GM19193 (cell line): ENCODE measurements around the gene TCERG1L.

Source experiments
- POLR2A ChIP-seq: IDR thresholded peaks from 4 replicates; pipeline ENCODE4 v1.6.1; 2011; ENCODE audit not compliant: insufficient read depth, insufficient read length; ENCODE audit errors: extremely low read depth

TCERG1L gene

GRCh38 chr10:131059881-131060280 lies 251.6 kb downstream of the TCERG1L start:
- TF ChIP-seq POLR2A: no peak

- no peak for TF ChIP-seq POLR2A
Measured at GRCh38 chr10:131058799-131059198, 252.7 kb downstream of the TCERG1L start.

GRCh38 chr10:131056781-131057180 lies 254.7 kb downstream of the TCERG1L start:
- TF ChIP-seq POLR2A: no peak

GRCh38 chr10:131056091-131056579 lies 255.4 kb downstream of the TCERG1L start:
- TF ChIP-seq POLR2A: no peak

GRCh38 chr10:131055437-131055836 lies 256.1 kb downstream of the TCERG1L start:
- no peak for TF ChIP-seq POLR2A

- TF ChIP-seq POLR2A: no peak
Measured at GRCh38 chr10:131053192-131053591, 258.3 kb downstream of the TCERG1L start.

- TF ChIP-seq POLR2A: no peak
Measured at GRCh38 chr10:131050162-131050766, 261.3 kb downstream of the TCERG1L start.

- TF ChIP-seq POLR2A: no peak
Measured at GRCh38 chr10:131049016-131049415, 262.5 kb downstream of the TCERG1L start.

- TF ChIP-seq POLR2A: no peak
Measured at GRCh38 chr10:131048606-131049005, 262.9 kb downstream of the TCERG1L start.

GRCh38 chr10:131047501-131047900 lies 264.0 kb downstream of the TCERG1L start:
- TF ChIP-seq POLR2A: no peak

GRCh38 chr10:131046194-131046593 lies 265.3 kb downstream of the TCERG1L start:
- no peak for TF ChIP-seq POLR2A

GRCh38 chr10:131044379-131045111 lies 267.0 kb downstream of the TCERG1L start:
- no peak for TF ChIP-seq POLR2A

GRCh38 chr10:131043039-131043691 lies 268.4 kb downstream of the TCERG1L start:
- TF ChIP-seq POLR2A: no peak
